ENCODE measurements around the gene NCKAP5. TPM values are rescaled to one million over a fixed set of nuclear protein-coding genes. Genes with fewer than 3 reads are reported as not detected.

NCKAP5 gene
- polyA plus RNA-seq (2012; ENCODE audit: missing spikeins): not detected

DNA sequence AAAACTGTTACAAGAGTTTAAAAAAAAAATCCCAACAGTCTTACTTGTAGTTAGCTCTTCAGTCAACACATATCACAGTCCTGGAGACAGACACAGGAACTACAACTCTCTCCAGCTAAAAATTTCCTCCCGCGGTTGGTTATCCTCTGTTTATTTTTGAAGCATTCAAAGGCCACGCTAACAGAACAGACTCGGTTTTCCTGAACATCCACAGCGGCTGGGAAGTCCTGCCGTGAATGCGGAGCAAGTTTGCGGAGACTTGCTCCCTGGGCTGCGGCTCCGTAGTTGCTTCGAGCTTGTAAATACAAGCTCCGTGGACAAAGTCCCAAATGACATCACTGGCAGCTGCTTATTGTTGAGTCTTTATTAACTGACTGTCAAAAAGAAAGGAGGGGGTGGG lies at the start of gene NCKAP5:
Gene NCKAP5 (minus strand): TSS at position 292 of the 400 bp plus-strand sequence. CDS start 50,937 bp downstream, outside the sequence.
- DNase-seq (ENCODE audit: insufficient read length) (no peak), FAIRE-seq (no peak)
- TF ChIP-seq TAF1 (IDR thresholded peaks at IDR 0.05; ENCODE audit: borderline replicate concordance, low read depth, low read length) (no peak), POLR2A (IDR thresholded peaks at IDR 0.05; ENCODE audit: low read depth, low read length) (no peak), POLR2AphosphoS5 (IDR thresholded peaks at IDR 0.05; ENCODE audit: low read depth, low read length) (no peak)

DNA sequence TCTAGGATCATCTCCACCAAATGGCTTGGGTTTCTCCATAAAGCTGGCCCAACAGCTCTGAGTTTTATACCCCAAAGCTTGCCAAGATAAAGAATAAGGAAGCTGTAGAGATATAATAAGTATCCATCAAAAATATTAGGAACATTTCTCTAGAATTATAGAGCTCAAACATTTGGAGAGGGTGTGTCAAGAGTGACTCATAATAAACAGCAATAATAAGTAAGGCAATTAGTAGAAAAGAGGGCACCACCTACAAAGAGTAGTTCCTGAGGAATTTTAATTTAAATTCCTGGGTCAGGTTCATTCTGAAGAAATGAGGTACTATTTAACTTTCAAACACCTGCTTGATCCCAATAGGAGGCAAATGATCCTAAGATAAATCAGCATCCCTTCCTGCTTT lies 41.4 kb upstream of the NCKAP5 start:
- FAIRE-seq: no peak
- no peak for DNase-seq (ENCODE audit: insufficient read length)
- TF ChIP-seq POLR2A (IDR thresholded peaks at IDR 0.05; ENCODE audit: low read depth, low read length): no peak
- no peak for TF ChIP-seq POLR2AphosphoS5 (IDR thresholded peaks at IDR 0.05; ENCODE audit: low read depth, low read length)
- no peak for TF ChIP-seq TAF1 (IDR thresholded peaks at IDR 0.05; ENCODE audit: borderline replicate concordance, low read depth, low read length)

DNA sequence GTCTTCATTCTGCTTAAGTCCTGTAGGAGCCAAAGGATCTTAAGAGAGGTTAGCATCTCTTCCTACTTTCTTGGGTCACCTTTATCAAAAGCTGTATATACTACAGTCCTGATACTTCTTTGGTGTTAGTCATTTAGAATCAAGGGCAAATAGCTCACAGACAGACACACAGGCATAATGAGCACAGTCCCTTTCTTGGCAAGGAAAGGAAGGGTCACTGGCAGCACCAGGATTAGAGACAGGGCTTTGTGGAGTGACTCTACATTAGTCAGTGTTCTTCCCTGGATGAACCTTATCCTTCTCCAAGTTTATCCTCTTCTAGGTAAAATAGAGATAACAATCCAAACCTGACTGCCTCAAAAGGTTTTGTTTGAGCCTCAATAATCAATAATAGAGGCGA lies 40.0 kb upstream of the NCKAP5 start:
- TF ChIP-seq TAF1 (IDR thresholded peaks at IDR 0.05; ENCODE audit: borderline replicate concordance, low read depth, low read length): no peak
- no peak for TF ChIP-seq POLR2AphosphoS5 (IDR thresholded peaks at IDR 0.05; ENCODE audit: low read depth, low read length)
- TF ChIP-seq POLR2A (IDR thresholded peaks at IDR 0.05; ENCODE audit: low read depth, low read length): no peak
- DNase-seq (ENCODE audit: insufficient read length): no peak
- no peak for FAIRE-seq

DNA sequence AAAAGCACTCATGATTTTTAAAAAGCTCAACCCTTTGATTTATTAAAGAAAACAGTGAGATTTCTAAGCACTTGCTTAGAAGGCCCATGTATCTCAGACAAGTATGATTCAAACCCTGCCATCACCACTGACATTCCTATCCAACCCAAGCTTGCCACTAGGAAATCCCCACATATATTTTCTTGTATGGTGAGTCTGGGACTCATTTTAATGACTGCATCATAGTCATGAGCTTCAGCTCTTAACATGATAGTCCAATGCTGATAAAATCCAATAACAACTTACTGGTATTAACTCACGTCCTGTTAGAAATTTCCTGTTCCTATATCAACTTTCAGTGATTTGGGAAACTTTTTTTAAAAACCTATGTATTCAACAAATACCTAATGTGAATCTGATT lies 39.4 kb upstream of the NCKAP5 start:
- DNase-seq (ENCODE audit: insufficient read length): no peak
- no peak for FAIRE-seq
- no peak for TF ChIP-seq TAF1 (IDR thresholded peaks at IDR 0.05; ENCODE audit: borderline replicate concordance, low read depth, low read length)
- TF ChIP-seq POLR2A (IDR thresholded peaks at IDR 0.05; ENCODE audit: low read depth, low read length): no peak
- no peak for TF ChIP-seq POLR2AphosphoS5 (IDR thresholded peaks at IDR 0.05; ENCODE audit: low read depth, low read length)

DNA sequence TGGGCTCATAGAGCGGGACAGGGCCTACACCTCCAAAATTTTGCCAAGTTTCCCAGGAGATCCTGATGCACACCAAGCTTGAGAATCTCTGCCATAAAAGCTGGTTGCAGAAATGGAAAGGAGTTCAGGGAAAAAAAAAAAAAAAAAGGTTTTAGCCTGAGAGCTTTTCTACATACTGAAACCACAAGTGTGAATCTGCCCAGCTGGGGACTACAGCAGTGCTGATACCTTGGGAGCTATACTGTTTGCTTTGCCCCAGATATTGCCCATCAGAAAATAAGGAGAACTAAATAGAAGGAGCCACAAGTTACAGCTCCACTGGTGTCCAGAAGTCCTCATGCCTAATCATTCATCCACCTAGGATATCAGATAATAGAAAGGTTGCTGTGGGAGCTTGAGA lies 38.4 kb upstream of the NCKAP5 start:
- FAIRE-seq: no peak
- no peak for DNase-seq (ENCODE audit: insufficient read length)
- TF ChIP-seq POLR2A (IDR thresholded peaks at IDR 0.05; ENCODE audit: low read depth, low read length) (no peak), TAF1 (IDR thresholded peaks at IDR 0.05; ENCODE audit: borderline replicate concordance, low read depth, low read length) (no peak), POLR2AphosphoS5 (IDR thresholded peaks at IDR 0.05; ENCODE audit: low read depth, low read length) (no peak)

DNA sequence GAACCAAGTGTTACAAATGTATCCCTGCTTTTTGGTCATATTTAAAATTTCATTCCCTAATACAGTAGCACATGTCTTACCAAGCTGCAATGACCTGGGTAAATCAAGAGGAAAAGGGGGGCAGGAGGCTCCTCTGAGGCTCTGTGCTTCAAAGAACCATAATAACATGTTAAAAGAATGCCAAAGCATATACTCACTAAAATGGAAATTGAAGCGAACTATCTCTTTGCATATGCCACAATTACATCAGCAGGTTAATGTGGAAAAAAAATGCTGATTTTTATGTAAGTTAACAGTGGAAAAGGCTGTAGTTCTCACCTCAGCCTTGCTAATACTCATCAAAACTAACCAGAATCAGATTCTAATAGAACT lies 37.5 kb upstream of the NCKAP5 start:
- no peak for TF ChIP-seq TAF1 (IDR thresholded peaks at IDR 0.05; ENCODE audit: borderline replicate concordance, low read depth, low read length)
- TF ChIP-seq POLR2A (IDR thresholded peaks at IDR 0.05; ENCODE audit: low read depth, low read length): no peak
- TF ChIP-seq POLR2AphosphoS5 (IDR thresholded peaks at IDR 0.05; ENCODE audit: low read depth, low read length): no peak
- no peak for FAIRE-seq

DNA sequence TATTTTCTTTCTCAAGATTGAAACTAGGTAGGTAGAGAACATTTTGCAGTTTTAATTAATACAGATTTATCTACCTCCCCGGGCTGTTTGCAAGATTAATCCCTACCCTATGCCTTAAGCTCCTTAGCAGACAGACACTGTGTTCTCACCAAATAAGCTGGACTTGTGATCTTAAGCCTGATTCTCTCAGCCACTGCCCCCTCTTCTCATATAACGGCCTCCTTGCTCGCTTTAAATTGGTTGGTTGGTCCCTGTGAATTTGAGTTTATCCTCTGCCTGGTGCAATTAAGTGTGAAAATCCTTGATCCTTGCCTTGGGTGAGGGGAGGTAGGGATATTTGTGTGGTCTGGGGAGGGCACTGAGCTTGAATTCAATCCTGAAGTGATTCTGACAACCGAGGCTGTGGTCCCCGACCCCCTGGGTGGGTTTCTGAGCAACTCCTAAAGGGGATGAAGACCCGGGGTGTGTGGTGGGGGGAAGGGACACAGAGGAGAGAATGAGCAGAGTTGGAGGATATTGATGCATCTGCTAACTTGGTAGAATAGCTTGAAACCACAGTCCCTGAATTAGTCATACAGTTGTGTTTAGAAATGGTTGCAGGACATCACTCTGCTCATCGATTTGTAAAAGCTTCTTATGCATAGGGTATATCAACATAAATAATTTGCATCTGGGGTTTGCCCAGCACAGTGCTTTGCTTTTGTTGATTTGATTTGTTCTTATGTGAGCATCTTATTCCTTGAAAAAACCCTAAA lies 36.9 kb upstream of the NCKAP5 start:
- FAIRE-seq: no peak
- no peak for TF ChIP-seq TAF1 (IDR thresholded peaks at IDR 0.05; ENCODE audit: borderline replicate concordance, low read depth, low read length)
- no peak for TF ChIP-seq POLR2AphosphoS5 (IDR thresholded peaks at IDR 0.05; ENCODE audit: low read depth, low read length)
- TF ChIP-seq POLR2A (IDR thresholded peaks at IDR 0.05; ENCODE audit: low read depth, low read length): no peak
- no peak for DNase-seq (ENCODE audit: insufficient read length)

More for the DNA sequence above, 37.5 kb upstream of the NCKAP5 start:
- DNase-seq (ENCODE audit: insufficient read length): no peak

DNA sequence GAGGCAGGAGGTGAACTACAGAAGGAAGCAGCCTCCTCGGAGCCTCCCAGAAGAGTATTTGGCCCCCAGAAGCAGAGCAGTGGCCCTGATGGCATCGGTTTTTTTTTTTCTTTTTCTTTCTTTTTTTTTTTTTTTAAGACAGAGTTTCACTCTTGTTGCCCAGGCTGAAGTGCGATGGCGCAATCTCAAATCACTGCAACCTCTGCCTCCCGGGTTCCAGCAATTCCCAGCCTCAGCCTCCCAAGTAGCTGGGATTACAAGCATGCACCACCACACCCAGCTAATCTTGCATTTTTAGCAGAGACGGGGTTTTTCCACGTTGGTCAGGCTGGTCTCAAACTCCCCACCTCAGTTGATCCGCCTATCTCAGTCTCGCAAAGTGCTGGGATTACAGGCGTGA lies 34.8 kb upstream of the NCKAP5 start:
- FAIRE-seq (no peak), DNase-seq (ENCODE audit: insufficient read length) (no peak)
- no peak for TF ChIP-seq POLR2A (IDR thresholded peaks at IDR 0.05; ENCODE audit: low read depth, low read length)
- no peak for TF ChIP-seq TAF1 (IDR thresholded peaks at IDR 0.05; ENCODE audit: borderline replicate concordance, low read depth, low read length)
- TF ChIP-seq POLR2AphosphoS5 (IDR thresholded peaks at IDR 0.05; ENCODE audit: low read depth, low read length): no peak

DNA sequence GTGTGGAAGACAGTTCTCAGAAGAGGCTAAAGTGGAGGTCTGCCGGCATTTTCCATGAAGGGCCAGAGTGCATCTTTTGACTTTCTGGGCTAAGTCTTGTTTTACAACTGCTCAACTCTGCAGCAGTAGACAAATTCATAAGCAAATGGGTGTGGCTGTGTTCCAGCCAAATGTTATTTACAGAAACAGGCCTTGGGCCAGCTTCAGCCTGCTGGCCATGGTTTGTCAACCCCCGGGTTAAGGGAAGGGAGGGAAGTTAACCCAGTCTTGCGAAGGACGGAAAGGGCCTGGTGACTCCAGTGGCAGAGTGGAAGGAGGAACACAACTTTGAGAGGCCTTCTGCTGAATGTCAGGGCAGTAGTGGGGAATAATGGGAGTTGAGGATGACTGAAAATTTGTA lies 34.3 kb upstream of the NCKAP5 start:
- TF ChIP-seq TAF1 (IDR thresholded peaks at IDR 0.05; ENCODE audit: borderline replicate concordance, low read depth, low read length) (no peak), POLR2A (IDR thresholded peaks at IDR 0.05; ENCODE audit: low read depth, low read length) (no peak), POLR2AphosphoS5 (IDR thresholded peaks at IDR 0.05; ENCODE audit: low read depth, low read length) (no peak)
- no peak for FAIRE-seq

DNA sequence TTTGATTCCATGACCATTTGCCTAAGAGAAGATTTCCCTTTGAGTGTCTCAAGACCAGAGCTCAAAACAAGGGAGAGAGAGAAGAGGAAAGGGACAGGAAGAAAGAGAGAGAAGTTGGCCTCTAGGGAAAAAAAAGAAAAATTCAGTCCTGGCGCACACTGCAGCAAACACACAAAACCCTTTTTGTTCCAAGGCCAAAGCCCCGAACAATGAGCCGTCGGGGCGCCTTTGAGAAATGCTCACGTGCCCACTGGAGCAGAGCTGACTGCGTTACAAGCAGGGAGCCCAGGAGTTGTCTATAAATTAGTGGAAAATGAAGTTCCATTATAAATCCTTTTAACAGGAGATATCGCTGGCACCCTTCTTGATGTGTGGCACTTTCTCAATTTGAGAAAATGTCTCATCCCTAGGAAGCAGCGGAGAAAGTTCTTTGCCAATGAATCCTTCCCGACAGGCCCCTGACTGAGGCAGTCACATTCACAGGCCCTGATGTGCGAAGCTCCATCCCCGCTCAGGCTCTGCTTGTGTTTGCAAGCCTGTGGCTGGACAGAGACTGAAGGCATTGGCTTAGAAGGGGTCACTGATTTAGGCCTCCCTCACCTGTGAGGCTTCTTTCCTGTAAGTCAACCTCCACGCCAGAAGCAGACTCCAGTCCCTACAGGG lies 32.1 kb upstream of the NCKAP5 start:
- FAIRE-seq: no peak
- DNase-seq (ENCODE audit: insufficient read length): no peak
- TF ChIP-seq POLR2A (IDR thresholded peaks at IDR 0.05; ENCODE audit: low read depth, low read length): no peak
- no peak for TF ChIP-seq POLR2AphosphoS5 (IDR thresholded peaks at IDR 0.05; ENCODE audit: low read depth, low read length)

More for the DNA sequence above, 34.3 kb upstream of the NCKAP5 start:
- DNase-seq (ENCODE audit: insufficient read length): no peak

DNA sequence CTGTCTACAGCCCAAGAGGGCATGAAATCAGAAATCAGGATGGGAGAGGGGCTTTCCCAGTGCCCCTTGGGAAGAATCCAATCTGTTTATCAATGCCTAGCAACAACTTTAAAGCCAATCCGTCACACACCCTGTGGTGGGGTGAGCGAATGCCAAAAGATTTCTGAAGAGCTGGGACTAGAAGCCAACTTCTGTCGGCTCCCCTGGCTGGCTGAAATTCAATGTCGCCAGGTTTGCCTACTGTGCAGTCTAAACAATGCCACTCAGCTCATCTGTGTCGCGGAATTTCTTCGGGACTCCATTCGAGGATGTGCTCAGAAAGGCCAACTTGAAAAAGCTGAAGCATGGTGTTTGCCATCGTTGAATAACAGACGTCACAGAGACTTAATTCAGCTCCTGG lies 31.5 kb upstream of the NCKAP5 start:
- FAIRE-seq: no peak
- DNase-seq (ENCODE audit: insufficient read length): no peak
- TF ChIP-seq POLR2AphosphoS5 (IDR thresholded peaks at IDR 0.05; ENCODE audit: low read depth, low read length) (no peak), POLR2A (IDR thresholded peaks at IDR 0.05; ENCODE audit: low read depth, low read length) (no peak), TAF1 (IDR thresholded peaks at IDR 0.05; ENCODE audit: borderline replicate concordance, low read depth, low read length) (no peak)

Data from GM12892 (cell line).